ENCODE results near the gene STARD5.

DNA sequence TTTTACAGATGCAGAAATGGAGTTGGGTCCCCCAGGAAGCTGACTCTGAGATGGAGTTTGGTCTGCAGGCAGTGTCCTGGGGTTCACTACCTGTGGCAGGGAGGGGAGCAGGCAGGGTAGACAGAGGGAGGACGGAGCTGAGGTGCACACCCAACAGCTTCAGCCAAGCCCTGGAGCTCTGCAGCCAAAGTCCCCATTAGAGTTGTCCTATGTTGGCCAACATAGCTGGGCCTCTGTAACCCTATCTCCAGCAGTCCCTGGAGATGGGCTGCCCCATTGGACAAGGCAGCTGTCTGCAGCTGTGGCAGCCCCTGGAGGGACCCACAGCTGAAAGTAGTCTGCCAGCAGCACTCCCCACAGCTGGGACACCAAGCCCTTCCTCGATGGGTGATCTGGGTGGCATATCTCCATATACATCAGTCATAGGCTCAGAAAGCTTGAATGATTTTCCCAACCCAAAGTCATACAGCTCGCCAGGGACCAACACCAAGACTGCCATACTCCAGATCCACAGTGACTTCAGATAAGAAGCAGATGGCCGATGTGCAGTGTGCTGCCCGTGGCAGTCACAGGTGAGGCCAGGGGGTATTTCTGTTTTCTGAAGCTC, 31.9 kb downstream of the STARD5 start:
- TF ChIP-seq, protein P1, sequence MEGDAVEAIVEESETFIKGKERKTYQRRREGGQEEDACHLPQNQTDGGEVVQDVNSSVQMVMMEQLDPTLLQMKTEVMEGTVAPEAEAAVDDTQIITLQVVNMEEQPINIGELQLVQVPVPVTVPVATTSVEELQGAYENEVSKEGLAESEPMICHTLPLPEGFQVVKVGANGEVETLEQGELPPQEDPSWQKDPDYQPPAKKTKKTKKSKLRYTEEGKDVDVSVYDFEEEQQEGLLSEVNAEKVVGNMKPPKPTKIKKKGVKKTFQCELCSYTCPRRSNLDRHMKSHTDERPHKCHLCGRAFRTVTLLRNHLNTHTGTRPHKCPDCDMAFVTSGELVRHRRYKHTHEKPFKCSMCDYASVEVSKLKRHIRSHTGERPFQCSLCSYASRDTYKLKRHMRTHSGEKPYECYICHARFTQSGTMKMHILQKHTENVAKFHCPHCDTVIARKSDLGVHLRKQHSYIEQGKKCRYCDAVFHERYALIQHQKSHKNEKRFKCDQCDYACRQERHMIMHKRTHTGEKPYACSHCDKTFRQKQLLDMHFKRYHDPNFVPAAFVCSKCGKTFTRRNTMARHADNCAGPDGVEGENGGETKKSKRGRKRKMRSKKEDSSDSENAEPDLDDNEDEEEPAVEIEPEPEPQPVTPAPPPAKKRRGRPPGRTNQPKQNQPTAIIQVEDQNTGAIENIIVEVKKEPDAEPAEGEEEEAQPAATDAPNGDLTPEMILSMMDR (IDR thresholded peaks at IDR 0.05; ENCODE audit: low read depth, low read length), result no peak
- no peak for TF ChIP-seq POLR2A (IDR thresholded peaks at IDR 0.05; ENCODE audit: extremely low read depth, insufficient read length)
